Skeletal muscle satellite cell (primary cell): ENCODE measurements around the gene CD96.

Experiments
- H3K27me3 ChIP-seq: 2 replicates; pipeline ENCODE4 v1.7.0; 2013; ENCODE audit warnings: low read length; ENCODE audit not compliant: control insufficient read depth, insufficient read depth
- H3K36me3 ChIP-seq: 2 replicates; pipeline ENCODE4 v1.7.0; 2013; ENCODE audit warnings: mild to moderate bottlenecking, control low read depth, low read length; ENCODE audit not compliant: insufficient read depth
- H3K4me1 ChIP-seq: 2 replicates; pipeline ENCODE4 v1.7.0; 2013; ENCODE audit warnings: low read length; ENCODE audit not compliant: control insufficient read depth, insufficient read depth
- H3K4me2 ChIP-seq: 2 replicates; pipeline ENCODE4 v1.7.0; 2013; ENCODE audit warnings: mild to moderate bottlenecking, low read length
- H3K4me3 ChIP-seq: 2 replicates; pipeline ENCODE4 v1.7.0; 2013; ENCODE audit warnings: low read length
- H3K9ac ChIP-seq: 2 replicates; pipeline ENCODE4 v1.7.0; 2013; ENCODE audit warnings: mild to moderate bottlenecking, low read depth, low read length, moderate library complexity
- H3K9me3 ChIP-seq: replicated peaks from 2 replicates; pipeline ENCODE4 v1.7.0; 2013; ENCODE audit warnings: mild to moderate bottlenecking, control low read depth, low read length

Gene CD96

DNA sequence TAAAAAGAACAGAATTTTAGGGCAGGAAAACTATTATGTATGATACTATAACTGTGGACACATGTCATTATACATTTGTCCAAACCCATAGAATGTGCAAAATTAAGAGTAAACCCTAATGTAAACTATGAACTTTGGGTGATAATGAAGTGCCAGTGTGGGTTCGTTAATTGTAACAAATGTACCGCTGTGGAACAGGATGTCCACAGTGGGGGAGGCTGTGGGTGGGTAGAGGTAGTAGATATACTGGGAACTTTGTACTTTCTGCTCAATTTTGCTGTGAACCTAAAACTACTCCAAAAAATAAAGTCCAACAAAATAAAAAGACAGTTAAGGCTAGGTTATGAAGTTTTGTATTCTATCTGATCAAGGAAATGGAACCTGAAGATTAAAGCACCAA lies 24.8 kb downstream of the CD96 start:
- no peaks in the 10 kb centered on the region for H3K9me3 ChIP-seq
- H3K4me3 ChIP-seq, result no peak overlapping the region
- no peak overlapping the region for H3K9ac ChIP-seq
- no peaks in the 10 kb centered on the region for H3K36me3 ChIP-seq
- H3K27me3 ChIP-seq, result peaks cover 19% of the 10 kb centered on the region
- no peak overlapping the region for H3K4me2 ChIP-seq
- H3K4me1 ChIP-seq, result no peaks in the 10 kb centered on the region

DNA sequence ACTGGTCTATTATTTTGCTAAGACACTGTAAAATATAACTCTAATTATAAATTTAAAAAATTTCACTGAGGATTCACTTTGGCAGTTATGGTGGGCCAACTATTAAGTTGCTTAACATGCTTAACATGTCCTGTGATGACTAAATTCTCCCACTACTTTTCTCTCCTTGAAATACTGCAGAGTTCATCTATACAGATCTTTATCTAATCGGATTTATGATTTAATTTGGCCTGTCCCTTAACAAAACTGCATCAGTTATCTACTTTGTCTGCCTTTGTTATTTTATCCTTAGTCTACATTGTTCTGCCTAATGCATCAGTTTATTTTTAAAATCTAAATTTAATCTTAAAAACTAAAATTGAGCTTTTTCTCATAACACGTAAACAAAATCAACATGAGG lies 26.4 kb downstream of the CD96 start:
- H3K27me3 ChIP-seq, result peaks cover 12% of the 10 kb centered on the region
- no peak overlapping the region for H3K9ac ChIP-seq
- H3K4me1 ChIP-seq, result no peaks in the 10 kb centered on the region
- no peak overlapping the region for H3K4me3 ChIP-seq
- H3K4me2 ChIP-seq, result no peak overlapping the region
- no peaks in the 10 kb centered on the region for H3K36me3 ChIP-seq
- no peaks in the 10 kb centered on the region for H3K9me3 ChIP-seq

DNA sequence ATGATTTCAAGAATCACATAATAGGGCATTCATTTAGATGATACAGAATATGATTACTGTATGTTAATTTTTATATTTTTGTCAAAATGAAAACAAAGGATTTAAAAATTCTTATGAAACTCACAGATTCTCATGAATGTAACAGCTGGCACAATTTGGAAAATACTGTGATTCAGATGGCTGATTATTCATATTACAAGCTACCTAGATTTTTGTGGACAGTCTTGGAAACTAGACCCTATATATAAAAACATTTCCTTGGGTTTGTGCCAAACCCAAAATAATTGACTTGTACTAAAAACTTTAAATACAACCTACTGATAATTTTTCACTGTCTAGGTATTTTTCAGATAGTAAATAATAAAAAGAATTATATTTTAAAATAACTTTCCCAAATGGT lies 26.9 kb downstream of the CD96 start:
- no peaks in the 10 kb centered on the region for H3K9me3 ChIP-seq
- no peaks in the 10 kb centered on the region for H3K36me3 ChIP-seq
- H3K27me3 ChIP-seq, result peaks cover 12% of the 10 kb centered on the region
- no peaks in the 10 kb centered on the region for H3K4me1 ChIP-seq
- H3K9ac ChIP-seq, result no peak overlapping the region
- H3K4me3 ChIP-seq, result no peak overlapping the region
- no peak overlapping the region for H3K4me2 ChIP-seq

DNA sequence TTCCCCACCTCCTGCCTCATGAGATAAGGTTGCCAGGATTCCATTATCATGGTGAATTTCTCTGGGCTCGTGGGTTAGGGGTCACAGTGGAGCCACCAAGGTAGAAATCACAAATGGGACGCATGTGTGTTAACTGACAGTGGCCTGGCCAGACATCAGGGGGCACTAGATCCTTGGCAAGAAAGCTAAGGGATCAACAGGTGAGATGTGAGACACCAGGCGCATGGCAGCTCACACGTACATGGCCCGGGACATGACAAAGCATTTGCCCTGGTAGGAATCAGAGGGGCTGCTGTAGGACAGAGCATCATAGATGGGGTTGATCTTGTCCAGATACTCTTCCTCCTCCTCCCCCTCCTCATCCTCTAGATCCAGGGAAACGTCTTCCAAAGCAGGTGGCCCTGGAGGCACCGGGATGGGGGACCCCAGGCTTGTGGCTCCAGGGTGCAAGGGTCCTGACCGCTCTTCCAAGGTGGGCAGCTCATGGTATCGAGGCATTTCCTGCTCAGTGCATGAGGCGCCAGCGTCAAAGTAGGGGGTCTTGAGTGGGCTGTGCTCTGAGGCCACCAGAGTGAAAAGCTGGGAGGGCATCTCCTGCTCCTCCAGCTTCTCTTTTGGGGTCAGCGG lies 28.5 kb downstream of the CD96 start:
- Histone ChIP-seq H3K4me1 (no peaks in the 10 kb centered on the region), H3K9ac (no peak overlapping the region), H3K4me3 (no peak overlapping the region), H3K4me2 (no peak overlapping the region), H3K9me3 (no peaks in the 10 kb centered on the region), H3K27me3 (peaks cover 4% of the 10 kb centered on the region), H3K36me3 (no peaks in the 10 kb centered on the region)

DNA sequence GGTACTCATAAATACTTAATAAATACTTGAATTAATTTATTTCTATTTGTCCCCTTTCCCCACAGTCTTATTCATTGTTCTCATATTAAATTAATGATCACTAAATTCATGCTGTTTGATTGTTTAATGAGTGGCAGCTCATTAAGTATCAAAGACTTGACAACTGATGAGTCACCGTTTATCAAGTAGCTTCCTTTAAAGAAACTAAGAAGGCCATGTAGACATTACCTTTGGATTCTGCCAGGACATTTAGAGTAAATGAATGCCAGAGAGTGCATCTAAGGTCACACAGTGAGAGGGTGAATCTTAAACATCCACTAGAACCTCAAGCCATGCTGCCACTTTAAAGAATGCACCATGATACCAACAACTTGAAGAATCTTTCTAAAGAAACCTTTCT lies 29.3 kb downstream of the CD96 start:
- Histone ChIP-seq H3K4me1 (no peaks in the 10 kb centered on the region), H3K27me3 (peaks cover 4% of the 10 kb centered on the region), H3K9me3 (no peaks in the 10 kb centered on the region), H3K4me2 (no peak overlapping the region), H3K36me3 (no peaks in the 10 kb centered on the region), H3K9ac (no peak overlapping the region), H3K4me3 (no peak overlapping the region)

DNA sequence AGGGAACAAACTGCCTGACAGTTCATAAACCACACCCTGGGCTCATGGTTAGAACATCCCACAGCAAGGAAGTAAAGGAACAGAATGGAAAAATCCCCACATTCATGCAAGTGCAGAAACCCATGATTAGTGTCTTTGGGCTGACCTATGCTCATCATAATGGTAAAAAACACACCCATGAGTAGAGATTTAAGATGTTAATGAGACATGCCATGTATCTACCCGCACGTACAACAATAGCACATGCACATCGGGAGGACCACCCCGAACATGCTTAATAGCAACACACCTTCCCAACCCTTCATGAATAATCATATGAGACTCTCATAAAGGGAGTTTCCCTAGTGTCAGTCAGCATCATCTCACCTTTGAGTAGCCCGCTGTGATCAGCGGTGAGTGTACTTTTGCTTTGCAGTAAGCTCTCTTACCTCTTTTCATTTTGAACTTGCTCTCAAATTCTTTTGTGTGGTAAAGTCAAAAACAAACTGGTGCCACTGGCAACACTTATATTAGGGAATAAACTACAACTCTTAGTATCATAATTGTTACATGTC lies 30.0 kb downstream of the CD96 start:
- no peak overlapping the region for H3K4me3 ChIP-seq
- no peak overlapping the region for H3K9ac ChIP-seq
- peaks cover 3% of the 10 kb centered on the region for H3K27me3 ChIP-seq
- H3K9me3 ChIP-seq, result no peaks in the 10 kb centered on the region
- no peaks in the 10 kb centered on the region for H3K36me3 ChIP-seq
- H3K4me2 ChIP-seq, result no peak overlapping the region
- H3K4me1 ChIP-seq, result no peaks in the 10 kb centered on the region

DNA sequence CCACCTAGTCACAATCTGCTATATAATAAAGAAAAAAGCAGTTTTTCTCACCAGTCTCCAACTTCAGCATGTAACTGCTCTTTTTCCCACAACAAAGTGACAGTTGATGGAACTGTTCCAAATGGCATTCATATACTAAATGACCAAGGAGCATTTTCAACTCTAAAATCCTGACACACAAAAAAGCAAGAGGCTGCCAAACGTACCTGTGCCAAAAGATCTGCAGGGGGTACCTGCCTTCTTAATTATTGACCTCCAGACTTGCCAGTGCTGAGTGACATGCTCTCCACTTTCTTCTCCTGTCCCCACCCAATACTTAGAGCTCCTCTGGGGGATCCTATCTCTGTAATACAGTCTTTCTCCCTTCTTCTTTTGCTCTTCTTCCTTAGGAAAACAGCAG lies 35.1 kb downstream of the CD96 start:
- no peaks in the 10 kb centered on the region for H3K36me3 ChIP-seq
- H3K4me3 ChIP-seq, result no peak overlapping the region

DNA sequence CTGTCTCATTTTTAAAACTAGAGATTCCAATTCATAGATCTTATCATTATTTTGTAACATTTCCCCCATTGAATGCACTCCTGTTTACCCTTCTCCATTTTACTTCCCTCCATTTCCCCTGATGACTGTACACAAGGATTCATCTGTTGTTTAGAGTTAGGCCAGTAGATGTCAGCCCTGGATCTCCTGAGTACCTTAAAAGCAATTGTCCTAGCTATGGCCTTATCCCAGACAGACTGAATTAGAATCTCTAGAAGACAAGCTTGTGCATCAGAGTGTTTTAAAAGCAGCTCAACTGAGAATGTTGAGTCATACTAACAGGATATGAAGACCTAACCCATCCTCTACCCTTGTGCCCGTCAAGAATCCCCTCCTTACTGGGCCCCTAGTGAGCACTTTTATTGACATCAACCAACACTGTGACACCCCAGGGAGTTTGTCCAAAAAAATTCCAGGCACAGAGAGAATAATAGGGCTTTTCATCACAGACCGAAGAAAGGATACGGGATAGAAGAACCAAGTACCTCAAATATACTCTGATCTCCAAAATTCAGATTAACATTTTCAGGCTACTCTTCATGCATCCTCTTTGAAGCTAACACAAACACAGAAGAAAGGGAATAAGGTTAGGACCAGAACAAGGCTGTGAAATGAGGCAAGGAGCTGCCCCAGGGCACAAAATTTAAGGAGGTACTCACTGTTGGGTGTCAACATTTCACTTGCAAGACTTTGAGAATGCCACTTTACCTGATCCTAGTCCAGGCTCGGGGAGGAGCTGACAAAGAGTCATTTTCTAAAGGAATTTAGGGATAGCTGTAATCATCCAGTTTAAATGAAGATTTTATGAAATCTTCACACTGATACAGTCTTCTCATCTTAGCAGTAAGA lies 36.0 kb downstream of the CD96 start:
- no peak overlapping the region for H3K9ac ChIP-seq
- no peak overlapping the region for H3K4me2 ChIP-seq
- peaks cover 19% of the 10 kb centered on the region for H3K4me1 ChIP-seq
- no peak overlapping the region for H3K4me3 ChIP-seq
- no peaks in the 10 kb centered on the region for H3K9me3 ChIP-seq
- no peaks in the 10 kb centered on the region for H3K36me3 ChIP-seq
- H3K27me3 ChIP-seq, result no peaks in the 10 kb centered on the region

More for the DNA sequence above, 35.1 kb downstream of the CD96 start:
- Histone ChIP-seq H3K4me1 (peaks cover 13% of the 10 kb centered on the region), H3K4me2 (no peak overlapping the region), H3K9me3 (no peaks in the 10 kb centered on the region), H3K27me3 (no peaks in the 10 kb centered on the region), H3K9ac (no peak overlapping the region)

DNA sequence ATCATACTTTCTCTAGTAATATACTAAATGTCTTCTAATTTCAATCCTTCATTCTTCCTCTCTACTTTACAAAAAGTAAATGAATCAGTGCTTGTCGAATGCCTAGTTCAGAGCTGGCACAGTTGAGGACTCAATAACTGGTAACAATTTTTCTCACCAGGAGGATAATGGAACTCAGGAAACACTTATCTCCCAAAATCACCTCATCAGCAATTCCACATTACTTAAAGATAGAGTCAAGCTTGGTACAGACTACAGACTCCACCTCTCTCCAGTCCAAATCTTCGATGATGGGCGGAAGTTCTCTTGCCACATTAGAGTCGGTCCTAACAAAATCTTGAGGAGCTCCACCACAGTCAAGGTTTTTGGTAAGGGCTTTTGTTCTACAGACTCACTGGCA lies 36.9 kb downstream of the CD96 start:
- Histone ChIP-seq H3K4me1 (peaks cover 19% of the 10 kb centered on the region), H3K9me3 (no peaks in the 10 kb centered on the region), H3K4me3 (no peak overlapping the region), H3K4me2 (no peak overlapping the region), H3K36me3 (no peaks in the 10 kb centered on the region), H3K9ac (no peak overlapping the region), H3K27me3 (no peaks in the 10 kb centered on the region)

DNA sequence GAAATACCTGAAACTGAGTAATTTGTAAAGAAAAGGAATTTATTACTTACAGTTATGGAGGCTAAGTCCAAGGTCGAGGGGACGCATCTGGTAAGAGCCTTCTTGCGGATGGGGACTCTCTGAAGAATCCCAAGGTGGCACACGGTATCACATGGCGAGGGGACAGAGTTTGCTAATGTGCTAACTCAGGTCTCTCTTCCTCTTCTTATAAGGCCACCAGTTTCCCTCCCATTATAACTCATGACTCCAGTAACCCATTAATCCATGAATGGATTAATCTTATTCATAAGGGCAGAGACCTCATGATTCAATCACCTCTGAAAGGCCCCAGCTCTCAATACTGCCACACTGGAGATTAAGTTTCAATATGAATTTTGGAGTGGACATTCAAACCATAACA lies 37.5 kb downstream of the CD96 start:
- Histone ChIP-seq H3K9me3 (no peaks in the 10 kb centered on the region), H3K9ac (no peak overlapping the region), H3K4me1 (peaks cover 19% of the 10 kb centered on the region), H3K36me3 (no peaks in the 10 kb centered on the region), H3K27me3 (no peaks in the 10 kb centered on the region), H3K4me2 (no peak overlapping the region), H3K4me3 (no peak overlapping the region)

DNA sequence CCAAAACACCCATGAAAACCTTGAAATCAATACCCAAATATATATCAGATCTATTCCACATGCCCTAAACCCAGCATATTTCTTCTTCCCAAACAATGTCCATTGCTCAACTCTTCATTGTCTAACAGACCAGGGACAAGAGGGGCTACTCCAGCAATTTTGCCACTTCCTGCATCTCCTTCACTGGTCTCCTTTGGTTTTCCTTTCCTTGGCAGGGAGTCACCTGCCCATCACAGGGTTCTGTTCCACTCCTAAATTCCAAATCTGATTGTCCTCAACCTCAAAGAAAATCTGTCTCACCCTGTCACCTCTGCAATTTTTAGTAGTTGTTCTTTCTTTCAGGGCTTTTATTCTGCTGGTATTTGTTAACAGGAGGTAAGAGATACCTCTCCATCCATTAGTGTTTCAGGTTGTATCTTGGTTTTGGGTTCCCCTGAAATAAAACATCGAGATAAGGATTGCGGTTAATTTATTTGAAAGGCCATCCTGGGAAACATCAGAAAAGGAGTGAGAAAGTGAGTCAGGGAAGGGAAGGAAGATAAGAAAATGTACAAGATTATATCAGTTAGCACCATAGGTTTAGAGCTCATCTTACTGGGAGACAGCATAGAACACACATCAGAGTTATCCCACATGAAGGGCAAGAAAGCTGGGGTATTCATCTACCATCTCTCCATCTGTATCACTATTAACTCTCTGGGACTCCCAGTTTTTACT lies 39.6 kb downstream of the CD96 start:
- H3K9ac ChIP-seq, result no peak overlapping the region
- no peaks in the 10 kb centered on the region for H3K36me3 ChIP-seq
- H3K4me2 ChIP-seq, result no peak overlapping the region
- no peaks in the 10 kb centered on the region for H3K27me3 ChIP-seq
- peaks cover 32% of the 10 kb centered on the region for H3K4me1 ChIP-seq
- no peaks in the 10 kb centered on the region for H3K9me3 ChIP-seq
- H3K4me3 ChIP-seq, result no peak overlapping the region
